ENCODE measurements around the gene UXS1. TPM values are rescaled to one million over a fixed set of nuclear protein-coding genes. Genes with fewer than 3 reads are reported as not detected.

Gene UXS1
- total RNA-seq, 4 donors from 2014 or later: 8.0 to 46.9 (median 18.4) TPM

DNA sequence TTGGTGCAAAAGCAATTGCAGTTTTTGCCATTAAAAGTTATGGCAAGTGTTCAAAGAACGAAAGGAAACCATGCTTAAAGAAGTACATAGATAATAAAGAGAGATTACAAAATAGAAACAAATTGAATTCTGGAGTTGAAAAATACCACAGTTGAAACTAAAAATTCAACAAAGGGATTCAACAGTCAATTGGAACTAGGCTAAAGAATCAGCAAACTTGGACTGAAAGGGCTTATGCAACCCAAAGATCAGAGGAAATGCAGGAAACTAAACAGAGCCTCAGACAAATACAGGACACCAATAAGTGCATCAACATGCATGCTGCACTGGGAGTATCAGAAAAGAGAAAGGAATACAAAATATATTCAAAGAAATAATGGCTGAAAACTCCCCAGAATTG lies 40.3 kb downstream of the UXS1 start:
- Histone ChIP-seq H3K27ac (no peak overlapping the region), H3K9me3 (no peaks in the 10 kb centered on the region), H3K4me1 (peaks cover 0 to 4% of the 10 kb centered on the region in 2 donors), H3K27me3 (no peaks in the 10 kb centered on the region), H3K4me3 (no peak overlapping the region), H3K36me3 (peaks cover 0 to 16% of the 10 kb centered on the region in 2 donors)
- in situ Hi-C loops (cut with MboI; ENCODE audit: low sequenced_read_pairs in 4 of 4): no loop called here
- ATAC-seq: no peak
- TF ChIP-seq POLR2A (IDR thresholded peaks at IDR 0.05): no peak
- TF ChIP-seq, protein P1, sequence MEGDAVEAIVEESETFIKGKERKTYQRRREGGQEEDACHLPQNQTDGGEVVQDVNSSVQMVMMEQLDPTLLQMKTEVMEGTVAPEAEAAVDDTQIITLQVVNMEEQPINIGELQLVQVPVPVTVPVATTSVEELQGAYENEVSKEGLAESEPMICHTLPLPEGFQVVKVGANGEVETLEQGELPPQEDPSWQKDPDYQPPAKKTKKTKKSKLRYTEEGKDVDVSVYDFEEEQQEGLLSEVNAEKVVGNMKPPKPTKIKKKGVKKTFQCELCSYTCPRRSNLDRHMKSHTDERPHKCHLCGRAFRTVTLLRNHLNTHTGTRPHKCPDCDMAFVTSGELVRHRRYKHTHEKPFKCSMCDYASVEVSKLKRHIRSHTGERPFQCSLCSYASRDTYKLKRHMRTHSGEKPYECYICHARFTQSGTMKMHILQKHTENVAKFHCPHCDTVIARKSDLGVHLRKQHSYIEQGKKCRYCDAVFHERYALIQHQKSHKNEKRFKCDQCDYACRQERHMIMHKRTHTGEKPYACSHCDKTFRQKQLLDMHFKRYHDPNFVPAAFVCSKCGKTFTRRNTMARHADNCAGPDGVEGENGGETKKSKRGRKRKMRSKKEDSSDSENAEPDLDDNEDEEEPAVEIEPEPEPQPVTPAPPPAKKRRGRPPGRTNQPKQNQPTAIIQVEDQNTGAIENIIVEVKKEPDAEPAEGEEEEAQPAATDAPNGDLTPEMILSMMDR (IDR thresholded peaks at IDR 0.05 in 4 of 5, conservative IDR thresholded peaks at IDR 0.05 in 1 of 5): no peak
- intact Hi-C loops (cut with DNase I; ENCODE audit: low total_unique reads): no loop called here
- DNase-seq: no peak

DNA sequence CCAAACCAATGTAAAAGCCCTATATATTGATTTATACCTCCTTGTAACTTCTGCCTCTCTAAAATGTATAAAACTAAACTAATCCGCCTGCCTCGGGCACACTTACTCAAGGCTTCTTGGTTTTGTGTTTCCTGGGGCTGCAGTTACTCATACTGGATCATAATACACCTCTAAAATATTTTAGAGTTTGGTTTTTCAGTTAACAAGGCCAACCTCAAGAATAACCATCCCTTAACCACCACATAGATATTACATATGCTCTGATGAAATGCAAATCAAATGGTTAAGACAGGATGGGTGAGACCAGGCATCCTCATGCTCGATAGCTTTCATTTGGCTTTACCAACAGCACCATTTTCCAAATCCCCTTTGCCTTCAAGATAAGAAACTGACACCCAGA lies 46.4 kb downstream of the UXS1 start:
- ATAC-seq: no peak
- intact Hi-C loops (cut with DNase I; ENCODE audit: low total_unique reads): no loop called here
- in situ Hi-C loops (cut with MboI; ENCODE audit: low sequenced_read_pairs in 4 of 4): no loop called here

DNA sequence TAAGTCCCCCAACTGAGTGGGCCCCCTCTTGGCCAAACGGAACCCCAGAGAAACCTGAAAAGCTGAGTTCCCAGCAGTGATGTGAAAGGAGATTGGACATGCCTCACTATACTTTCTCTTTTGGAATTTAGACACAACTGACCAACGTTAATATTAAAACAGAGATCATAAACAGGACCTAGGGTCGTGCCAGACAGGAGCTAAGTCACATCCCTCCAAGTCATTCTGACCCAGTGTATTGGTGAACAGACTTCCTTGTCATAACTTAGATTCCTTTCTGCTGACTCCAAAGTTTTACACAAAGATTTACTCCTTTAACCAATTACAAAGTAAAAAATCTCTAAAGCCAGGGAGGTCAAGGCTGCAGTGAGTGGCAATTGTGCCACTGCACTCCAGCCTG lies 46.9 kb downstream of the UXS1 start:
- no peak overlapping the region for H3K4me3 ChIP-seq
- no peaks in the 10 kb centered on the region for H3K36me3 ChIP-seq
- in situ Hi-C loops (cut with MboI; ENCODE audit: low sequenced_read_pairs in 4 of 4) (no loop called here), intact Hi-C loops (cut with DNase I; ENCODE audit: low total_unique reads) (no loop called here)
- ATAC-seq (no peak), DNase-seq (no peak)
- H3K4me1 ChIP-seq: peaks cover 5 to 16% of the 10 kb centered on the region in 2 donors
- no peak overlapping the region for H3K27ac ChIP-seq
- no peaks in the 10 kb centered on the region for H3K27me3 ChIP-seq
- TF ChIP-seq, protein P1 (IDR thresholded peaks at IDR 0.05 in 4 of 5, conservative IDR thresholded peaks at IDR 0.05 in 1 of 5): no peak
- TF ChIP-seq POLR2A (IDR thresholded peaks at IDR 0.05): no peak
- no peaks in the 10 kb centered on the region for H3K9me3 ChIP-seq

More for the DNA sequence above, 46.4 kb downstream of the UXS1 start:
- no peaks in the 10 kb centered on the region for H3K27me3 ChIP-seq
- H3K4me1 ChIP-seq: peaks cover 5 to 16% of the 10 kb centered on the region in 2 donors
- no peak overlapping the region for H3K27ac ChIP-seq
- DNase-seq: no peak
- H3K36me3 ChIP-seq: no peaks in the 10 kb centered on the region
- H3K4me3 ChIP-seq: no peak overlapping the region
- H3K9me3 ChIP-seq: no peaks in the 10 kb centered on the region
- TF ChIP-seq POLR2A (IDR thresholded peaks at IDR 0.05): no peak
- TF ChIP-seq, protein P1 (IDR thresholded peaks at IDR 0.05 in 4 of 5, conservative IDR thresholded peaks at IDR 0.05 in 1 of 5): no peak

DNA sequence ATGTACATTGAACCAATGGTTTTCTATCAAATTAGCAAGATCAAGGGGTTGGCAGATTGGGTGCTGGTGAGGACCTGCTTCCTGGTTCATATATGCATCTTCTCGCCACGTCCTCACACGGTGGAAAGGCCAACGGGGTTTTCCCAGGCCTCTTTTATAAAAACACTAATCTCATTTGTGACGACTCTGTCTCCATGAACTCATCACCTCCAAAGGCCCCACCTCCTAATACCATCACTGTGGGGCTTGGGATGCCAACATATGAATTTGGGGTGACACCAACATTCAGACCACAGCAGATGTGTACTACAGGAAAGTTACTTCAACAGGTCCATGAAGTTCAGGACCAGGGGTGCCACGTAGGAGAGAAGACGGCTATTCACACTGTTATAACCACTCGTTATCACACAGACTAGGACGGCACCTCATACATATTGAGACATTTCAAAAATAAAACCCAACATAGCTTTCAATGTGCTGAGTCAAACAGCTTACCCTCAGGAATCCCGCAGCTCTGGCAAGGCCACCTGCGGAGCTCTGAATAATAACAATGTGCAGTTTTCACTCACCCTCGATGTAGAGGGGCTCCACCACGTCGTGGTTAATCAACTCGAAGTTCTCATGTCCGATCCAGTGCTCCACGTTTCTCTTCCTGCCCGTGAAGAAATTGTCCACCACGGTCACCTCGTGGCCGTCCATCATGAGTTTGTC lies 49.3 kb downstream of the UXS1 start:
- Histone ChIP-seq H3K36me3 (no peaks in the 10 kb centered on the region), H3K27ac (no peak overlapping the region), H3K4me3 (no peak overlapping the region), H3K4me1 (peaks cover 5 to 16% of the 10 kb centered on the region in 2 donors), H3K9me3 (no peaks in the 10 kb centered on the region), H3K27me3 (no peaks in the 10 kb centered on the region)
- ATAC-seq (no peak), DNase-seq (no peak)
- intact Hi-C loops (cut with DNase I; ENCODE audit: low total_unique reads): no loop called here
- in situ Hi-C loops (cut with MboI; ENCODE audit: low sequenced_read_pairs in 4 of 4): no loop called here
- TF ChIP-seq, protein P1 (IDR thresholded peaks at IDR 0.05 in 4 of 5, conservative IDR thresholded peaks at IDR 0.05 in 1 of 5): no peak
- TF ChIP-seq POLR2A (IDR thresholded peaks at IDR 0.05): no peak

Measured in gastrocnemius medialis (tissue), 4 donors.